Calu3 (cell line): ENCODE results near the gene MPG. TPM values are rescaled to one million over a fixed set of nuclear protein-coding genes. Genes with fewer than 3 reads are reported as not detected.

Experiments
- BruUV-seq: library from RNA; stranded (reverse); fragments of 400-500 nt; replicated peaks from 2 replicates; lab custom pipeline; 2021; lab: Mats Ljungman, UMichigan
- CTCF ChIA-PET: fragments of 300-600 bp; sonication (Branson Sonifier 250); formaldehyde crosslinking; loops from one replicate; lab custom pipeline; 2022; ENCODE audit warnings: antibody characterized with exemption; lab: Charles Lee
- DNase-seq: peaks from one replicate; pipeline ENCODE4 v3.0.0; 2022
- H3K27ac Mint-ChIP-seq: one replicate; pipeline ENCODE4 v1.8.0; 2022; ENCODE audit warnings: mixed read lengths; ENCODE audit not compliant: unreplicated experiment
- H3K27me3 Mint-ChIP-seq: one replicate; pipeline ENCODE4 v1.8.0; 2022; ENCODE audit warnings: mixed read lengths; ENCODE audit not compliant: unreplicated experiment
- H3K36me3 Mint-ChIP-seq: one replicate; pipeline ENCODE4 v1.8.0; 2022; ENCODE audit warnings: mild to moderate bottlenecking, moderate library complexity, mixed read lengths; ENCODE audit not compliant: insufficient read depth, unreplicated experiment
- H3K4me1 Mint-ChIP-seq: one replicate; pipeline ENCODE4 v1.8.0; 2022; ENCODE audit warnings: mild to moderate bottlenecking, low read depth, mixed read lengths; ENCODE audit not compliant: unreplicated experiment
- H3K4me3 Mint-ChIP-seq: one replicate; pipeline ENCODE4 v1.8.0; 2022; ENCODE audit warnings: mild to moderate bottlenecking, low read depth, moderate library complexity, mixed read lengths; ENCODE audit not compliant: unreplicated experiment
- H3K9me3 Mint-ChIP-seq: one replicate; pipeline ENCODE4 v1.8.0; 2022; ENCODE audit warnings: low read depth, mixed read lengths; ENCODE audit not compliant: unreplicated experiment
- CTCF ChIP-seq: fragments of 200-600 bp; IDR thresholded peaks from one replicate; pipeline ENCODE4 v1.8.0; 2022; ENCODE audit warnings: antibody characterized with exemption; ENCODE audit not compliant: unreplicated experiment
- intact Hi-C: fragments of 100-400 bp; cut with micrococcal nuclease; formaldehyde crosslinking; loops from one replicate; pipeline ENCODE4 v1.10.0; 2022; ENCODE audit not compliant: unreplicated experiment
- total RNA-seq: library from RNA; stranded (reverse); gene quantifications from 2 replicates; pipeline ENCODE4 v1.2.3, GENCODE V29; 2022

MPG gene
- total RNA-seq, 1 experiment from 2014 or later: 40.1 TPM

- no peak for TF ChIP-seq CTCF
- no peak overlapping the region for H3K27ac Mint-ChIP-seq
- no peak overlapping the region for H3K4me3 Mint-ChIP-seq
- no peak for DNase-seq
- CTCF ChIA-PET: interaction anchor here (1.1 kb wide), 1 partner anchor 11 kb away, joined by 3 read pairs; no protein-coding TSS in a partner anchor
- peaks cover 68% of the 10 kb centered on the region for H3K36me3 Mint-ChIP-seq
- intact Hi-C loops: no loop called here
- H3K9me3 Mint-ChIP-seq: no peaks in the 10 kb centered on the region
- H3K27me3 Mint-ChIP-seq: no peaks in the 10 kb centered on the region
- TSS peak; percentile 26 for BruUV-seq
- peaks cover 18% of the 10 kb centered on the region for H3K4me1 Mint-ChIP-seq
Measured at GRCh38 chr16:85865-86264, 7.8 kb downstream of the MPG start.

GRCh38 chr16:86483-86952, 8.5 kb downstream of the MPG start:
- no TSS peak for BruUV-seq
- DNase-seq: no peak
- H3K36me3 Mint-ChIP-seq: peaks cover 71% of the 10 kb centered on the region
- CTCF ChIA-PET: no interaction called here
- H3K4me3 Mint-ChIP-seq: no peak overlapping the region
- H3K27ac Mint-ChIP-seq: no peak overlapping the region
- intact Hi-C loops: no loop called here
- H3K9me3 Mint-ChIP-seq: no peaks in the 10 kb centered on the region
- peaks cover 18% of the 10 kb centered on the region for H3K4me1 Mint-ChIP-seq
- no peak for TF ChIP-seq CTCF
- no peaks in the 10 kb centered on the region for H3K27me3 Mint-ChIP-seq

- DNase-seq: no peak
- Mint-ChIP-seq H3K27ac (no peak overlapping the region), H3K4me1 (peaks cover 13% of the 10 kb centered on the region), H3K27me3 (no peaks in the 10 kb centered on the region), H3K9me3 (no peaks in the 10 kb centered on the region), H3K4me3 (no peak overlapping the region), H3K36me3 (peaks cover 66% of the 10 kb centered on the region)
- no TSS peak for BruUV-seq
- CTCF ChIA-PET: no interaction called here
- intact Hi-C loops: no loop called here
- no peak for TF ChIP-seq CTCF
Measured at GRCh38 chr16:88613-89012, 10.6 kb downstream of the MPG start.

- H3K27ac Mint-ChIP-seq: no peak overlapping the region
- intact Hi-C loops: no loop called here
- CTCF ChIA-PET: interaction anchor here (1.4 kb wide), 1 partner anchor 17 kb away, joined by 3 read pairs; no protein-coding TSS in a partner anchor
- no peaks in the 10 kb centered on the region for H3K9me3 Mint-ChIP-seq
- TF ChIP-seq CTCF: no peak
- no peaks in the 10 kb centered on the region for H3K27me3 Mint-ChIP-seq
- no peak for DNase-seq
- H3K36me3 Mint-ChIP-seq: peaks cover 58% of the 10 kb centered on the region
- H3K4me1 Mint-ChIP-seq: peaks cover 3% of the 10 kb centered on the region
- no peak overlapping the region for H3K4me3 Mint-ChIP-seq
- no TSS peak for BruUV-seq
Measured at GRCh38 chr16:89391-90302, 11.6 kb downstream of the MPG start.
